Limb (tissue), 2 donors: ENCODE data around the gene ROPN1.
A peak's percentile ranks its signal among the peaks of the same experiment; 100 is the strongest.
"Not testable (repeated sequence)": the region's sequence is repeated elsewhere in the genome, so short reads cannot be mapped to it uniquely, and the experiment has no call there.

Experiments used
- DNase-seq, 2 donors: peaks; one replicate each; pipeline ENCODE4 v3.0.0-alpha.2; 2016; ENCODE audit errors: extremely low spot score in 2 of 2

The ROPN1 gene

DNA sequence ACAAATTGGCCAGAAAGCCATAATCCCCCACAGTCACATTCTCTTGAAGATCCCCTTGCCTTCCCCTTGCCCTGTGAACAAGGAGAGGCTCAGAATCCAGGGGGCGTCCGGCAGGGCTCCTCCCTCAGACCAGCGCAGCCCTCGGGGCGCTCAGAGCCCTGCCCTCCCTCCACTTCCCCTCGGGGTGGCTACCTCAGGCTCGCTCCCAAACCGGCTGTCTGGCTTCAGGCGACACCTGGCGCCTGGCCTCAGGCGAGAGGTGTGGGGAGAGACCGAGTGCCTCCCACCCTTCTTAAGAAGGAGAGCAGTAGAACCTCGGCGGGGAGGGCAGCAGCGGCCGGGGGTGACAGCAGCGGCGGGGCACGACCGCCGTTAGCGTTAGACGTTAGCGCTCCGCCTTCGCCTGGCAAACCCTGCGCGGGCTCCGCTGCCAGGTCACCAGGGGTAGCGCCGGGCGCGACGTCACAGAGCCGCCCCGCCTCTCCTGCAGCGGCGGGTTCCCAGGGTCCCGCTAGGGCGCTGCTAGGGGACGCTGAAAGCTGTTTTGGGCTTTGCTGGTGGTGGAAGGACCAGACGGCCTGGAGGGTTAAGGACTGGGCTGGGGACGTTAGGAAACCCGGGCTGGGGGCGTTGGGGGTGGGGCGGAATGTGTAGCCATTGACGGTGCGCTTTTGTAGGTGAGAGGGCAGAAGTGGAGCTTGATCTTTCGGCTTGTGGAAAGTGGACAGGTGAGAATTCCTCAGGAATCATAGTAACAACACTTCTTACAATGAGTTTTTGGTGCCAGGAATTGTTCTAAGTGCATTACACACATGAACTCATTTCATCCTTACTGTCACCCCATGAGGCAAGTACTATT lies at the start of gene ROPN1:
ROPN1 (minus strand) TSS at position 395 of the 859 bp plus-strand sequence. CDS start 11,643 bp downstream, outside the sequence.
- DNase-seq = not testable (repeated sequence)

DNA sequence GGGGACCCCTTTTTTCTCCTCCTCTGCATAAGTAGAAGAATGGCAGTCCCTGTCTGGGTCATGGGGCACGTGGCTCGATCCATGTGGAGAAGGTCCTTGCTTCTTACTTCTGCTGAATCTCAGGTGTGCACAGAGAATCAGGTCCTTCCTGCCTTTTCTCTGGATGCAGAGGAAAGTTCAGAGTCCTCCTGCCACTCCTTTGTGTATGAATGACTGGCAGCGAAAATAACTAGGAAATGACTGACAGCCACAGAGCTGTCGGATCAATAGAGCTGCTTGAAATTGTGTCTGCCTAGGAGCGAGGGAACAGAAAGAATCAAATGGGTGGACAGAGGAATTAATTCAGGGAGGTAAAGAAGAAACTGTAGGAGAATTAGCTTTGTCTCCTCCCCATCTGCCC lies 49.6 kb upstream of the ROPN1 start:
- no peak for DNase-seq

DNA sequence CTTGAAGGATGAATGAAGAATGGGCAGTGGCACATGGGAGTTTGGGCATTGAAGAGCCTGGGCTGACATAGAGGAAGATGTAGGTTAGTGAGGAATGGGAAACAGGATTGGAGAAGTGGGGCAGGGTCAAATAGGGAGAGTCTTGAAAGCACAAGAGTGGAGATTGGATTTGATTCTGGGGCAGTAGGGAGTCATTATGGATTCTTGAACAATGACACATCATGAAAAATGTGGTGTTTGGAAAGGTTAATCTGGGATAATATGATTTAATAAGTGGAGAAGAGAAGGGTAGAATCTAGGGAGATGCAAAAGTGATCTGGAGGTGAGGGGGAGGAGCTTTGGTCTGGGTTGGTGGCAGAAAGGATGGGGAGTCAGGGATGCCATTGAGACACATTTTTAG lies 45.4 kb upstream of the ROPN1 start:
- no peak for DNase-seq

DNA sequence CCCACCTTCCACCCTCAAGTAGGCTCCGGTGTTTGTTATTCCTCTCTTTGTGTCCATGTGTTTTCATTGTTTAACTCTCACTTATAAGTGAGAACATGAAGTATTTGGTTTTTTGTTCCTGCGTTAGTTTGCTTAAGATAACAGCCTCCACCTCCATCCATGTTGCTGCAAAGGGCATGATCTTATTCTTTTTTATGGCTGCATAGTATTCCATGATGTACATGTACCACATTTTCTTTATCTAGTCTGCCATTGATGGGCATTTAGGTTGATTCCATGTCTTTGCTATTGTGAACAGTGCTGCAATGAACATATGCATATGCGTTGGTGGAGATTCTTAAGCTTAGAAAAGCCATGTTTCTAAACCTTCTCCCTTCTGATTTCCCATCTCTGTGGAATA lies 44.3 kb upstream of the ROPN1 start:
- not testable (repeated sequence) for DNase-seq

DNA sequence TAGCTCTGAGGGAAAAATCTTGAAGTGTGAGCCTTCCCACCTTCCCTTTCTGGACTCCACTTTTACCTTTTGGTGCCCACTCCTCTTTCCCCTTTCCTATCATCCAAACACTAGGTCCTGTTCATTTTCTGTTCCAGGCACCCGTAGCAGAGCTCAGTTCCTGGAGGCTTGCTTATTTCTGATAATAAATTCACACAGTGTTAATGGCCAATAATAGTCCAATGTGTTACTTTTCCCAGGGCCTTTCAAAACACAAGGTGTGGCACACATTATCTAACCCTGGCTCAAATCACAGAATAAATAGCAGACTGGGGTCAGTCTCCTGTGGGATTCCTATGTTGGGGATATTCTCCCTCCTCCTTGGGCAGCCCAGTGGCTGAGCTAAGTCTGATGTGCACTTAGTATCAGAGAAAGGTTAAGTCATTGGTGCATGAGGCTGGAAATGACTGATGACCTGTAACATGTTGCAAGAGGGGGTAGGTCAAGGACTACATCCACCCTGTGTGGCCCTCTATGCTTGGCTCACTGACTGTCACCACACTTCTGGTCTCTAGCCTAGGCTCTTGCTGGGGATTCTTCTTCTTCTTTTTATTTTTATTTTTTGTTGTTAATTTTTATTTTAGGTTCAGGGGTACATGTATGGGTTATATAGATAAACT lies 43.7 kb upstream of the ROPN1 start:
- no peak for DNase-seq

DNA sequence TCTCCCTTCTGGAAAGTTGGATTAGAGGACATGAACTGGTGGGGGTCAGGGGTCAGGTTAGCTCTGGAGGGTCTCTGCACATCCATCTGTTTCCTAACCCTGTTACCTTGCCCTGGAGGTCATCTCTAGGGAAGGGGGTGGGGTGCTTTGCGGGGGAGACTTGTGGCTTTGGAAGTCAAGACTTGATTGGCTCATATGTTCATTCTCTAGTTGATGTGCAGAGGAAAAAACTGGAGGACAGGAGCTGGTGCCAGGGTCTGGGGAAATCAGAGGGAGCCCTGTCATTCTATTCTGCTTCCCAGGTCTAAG lies 42.9 kb upstream of the ROPN1 start:
- no peak for DNase-seq

DNA sequence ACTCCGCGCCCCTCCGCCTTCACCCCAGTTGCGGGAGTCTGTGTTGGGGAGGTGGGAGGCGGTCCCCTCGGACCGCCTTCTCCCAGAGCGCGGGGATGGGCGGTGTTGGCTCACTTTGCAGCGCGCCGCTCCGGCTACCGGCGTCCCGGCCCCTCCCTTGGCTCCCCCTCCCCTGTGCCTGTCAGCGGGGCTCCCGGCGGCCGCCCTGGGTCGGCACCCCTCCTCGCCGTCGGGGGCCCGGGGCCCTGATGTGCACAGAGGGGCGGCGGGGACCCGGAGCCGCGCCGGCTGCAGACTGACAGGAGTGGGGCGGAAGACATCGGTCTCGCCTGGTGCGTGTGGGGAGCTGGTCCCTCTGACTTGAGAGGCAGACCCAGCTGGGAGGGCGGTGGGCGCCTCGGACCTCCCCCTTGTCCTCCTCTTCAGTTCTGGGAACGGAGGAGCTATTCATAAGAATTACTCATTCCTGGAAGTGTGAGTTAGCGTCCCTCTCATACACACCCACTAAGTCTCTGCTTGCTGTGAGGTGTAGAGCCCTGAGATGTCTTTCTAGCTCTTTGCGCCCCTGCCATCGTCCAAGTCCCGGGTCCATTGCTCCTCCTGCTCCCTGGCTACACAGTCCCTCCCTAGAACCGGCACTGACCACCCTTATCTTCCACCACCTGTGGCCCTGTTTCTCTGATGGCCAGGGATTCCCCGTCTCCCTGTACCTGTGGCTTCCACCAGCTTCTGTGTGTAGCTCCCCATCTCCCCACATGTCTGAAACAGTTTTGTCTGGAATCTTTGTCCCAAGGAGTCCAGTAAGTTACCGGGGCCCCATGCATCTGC lies 42.3 kb upstream of the ROPN1 start:
- DNase-seq = peak in 1 of 2 donors; percentile 73

DNA sequence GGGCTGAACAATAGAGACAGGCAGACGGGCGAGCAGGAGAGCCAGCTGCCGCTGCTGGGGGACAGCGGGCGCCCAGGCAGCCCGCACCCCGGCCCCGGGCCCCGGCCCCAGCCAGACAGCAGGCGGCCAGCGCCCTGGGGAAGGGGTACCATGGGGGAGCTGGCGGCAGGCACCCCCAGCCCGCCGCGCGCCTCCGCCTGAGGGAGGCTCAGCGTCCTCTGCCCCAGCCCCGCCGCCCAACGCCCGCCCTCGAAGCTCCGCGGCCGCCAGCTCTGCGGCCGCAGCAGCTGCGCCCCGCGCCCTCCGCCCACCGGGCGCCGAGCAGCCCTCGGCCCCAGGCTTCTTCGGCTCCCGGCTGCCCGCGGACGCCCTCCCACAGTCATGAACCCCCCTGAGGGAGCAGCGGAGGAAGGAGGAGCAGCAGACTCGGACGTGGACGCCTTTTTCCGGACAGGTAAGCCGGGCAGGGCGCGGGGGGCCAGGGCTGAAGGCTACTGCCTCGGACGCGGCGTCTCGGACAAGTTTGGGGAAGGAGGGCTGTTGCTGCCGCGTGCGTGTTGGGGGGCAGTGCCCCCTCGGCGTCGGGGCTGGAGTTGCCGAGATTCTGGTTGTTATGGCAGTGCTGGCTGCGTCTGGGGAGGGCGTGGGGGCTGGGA lies 41.6 kb upstream of the ROPN1 start, which contains the start of gene KALRN:
KALRN (plus strand) TSS at position 10 of the 656 bp plus-strand sequence.
- no peak for DNase-seq

DNA sequence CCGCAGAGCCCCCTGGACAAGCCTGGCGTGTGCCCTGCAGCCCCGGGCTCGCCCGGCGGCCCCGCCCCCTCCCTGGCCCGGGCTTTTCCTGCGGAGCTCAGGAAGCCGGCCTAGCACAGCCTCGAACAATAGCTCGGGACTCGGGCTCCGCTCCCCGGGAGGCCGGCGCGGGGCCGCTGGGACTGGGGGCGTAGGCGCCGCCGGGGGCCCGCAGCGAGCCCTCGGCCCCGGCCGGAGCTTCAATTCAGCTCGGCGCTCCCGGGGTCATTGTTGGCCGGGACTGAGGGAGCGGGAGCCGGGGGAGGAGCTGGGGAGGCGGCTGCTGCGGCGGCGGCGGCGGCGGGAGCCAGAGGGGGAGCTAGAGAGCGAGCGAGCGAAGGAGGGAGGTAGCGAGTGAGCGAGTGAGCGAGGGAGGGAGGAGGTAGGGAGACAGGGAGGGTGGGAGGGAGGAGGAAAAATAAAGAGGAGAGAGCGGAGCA lies 41.0 kb upstream of the ROPN1 start:
- peak; percentile 89 to 97 for DNase-seq

DNA sequence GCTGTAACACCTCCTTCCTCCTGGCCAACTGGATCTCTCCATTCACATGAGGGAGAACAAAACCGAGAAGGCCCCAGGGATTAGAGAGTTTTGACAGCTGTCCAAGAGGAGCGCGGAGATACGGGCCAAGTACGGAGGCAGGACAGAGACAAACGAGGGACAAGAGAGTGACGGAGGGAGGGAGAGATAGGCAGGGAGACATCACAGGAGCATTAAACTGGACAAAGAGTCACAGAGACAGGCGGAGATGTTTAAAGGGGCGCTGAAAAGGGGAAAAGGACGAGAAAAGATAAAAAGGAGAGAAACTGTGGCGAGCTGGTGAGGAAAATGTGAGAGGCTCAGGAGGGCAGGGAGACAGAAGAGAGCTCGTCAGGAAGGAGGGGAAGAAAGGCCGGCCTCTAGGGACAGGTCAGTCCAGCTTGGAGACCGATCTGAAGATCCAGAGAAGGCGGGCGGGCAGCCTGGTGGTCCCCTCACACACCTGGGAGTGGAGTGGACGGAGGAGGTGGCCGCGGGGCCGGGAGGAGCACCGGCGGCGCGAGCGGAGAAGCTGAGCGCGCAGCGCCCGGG lies 40.5 kb upstream of the ROPN1 start:
- DNase-seq = peak in 1 of 2 donors; percentile 77

DNA sequence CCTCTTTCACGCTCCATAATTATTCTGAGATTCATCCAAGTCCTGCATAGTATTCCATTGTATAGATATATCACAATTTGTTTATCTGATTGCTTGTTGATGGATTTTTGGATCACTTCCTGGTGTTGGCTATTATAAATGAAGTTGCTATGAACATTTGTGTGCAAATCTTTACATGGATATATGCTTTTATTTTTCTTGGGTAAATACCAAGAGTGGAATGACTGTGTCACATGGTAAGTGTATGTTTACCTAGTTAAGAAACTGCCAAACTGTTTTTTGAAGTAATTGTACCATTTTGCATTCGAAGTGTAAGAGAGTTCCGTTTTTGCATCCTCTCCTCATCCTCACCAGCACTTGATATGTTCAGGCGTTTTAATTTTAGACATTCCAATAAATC lies 34.6 kb upstream of the ROPN1 start:
- no peak for DNase-seq

DNA sequence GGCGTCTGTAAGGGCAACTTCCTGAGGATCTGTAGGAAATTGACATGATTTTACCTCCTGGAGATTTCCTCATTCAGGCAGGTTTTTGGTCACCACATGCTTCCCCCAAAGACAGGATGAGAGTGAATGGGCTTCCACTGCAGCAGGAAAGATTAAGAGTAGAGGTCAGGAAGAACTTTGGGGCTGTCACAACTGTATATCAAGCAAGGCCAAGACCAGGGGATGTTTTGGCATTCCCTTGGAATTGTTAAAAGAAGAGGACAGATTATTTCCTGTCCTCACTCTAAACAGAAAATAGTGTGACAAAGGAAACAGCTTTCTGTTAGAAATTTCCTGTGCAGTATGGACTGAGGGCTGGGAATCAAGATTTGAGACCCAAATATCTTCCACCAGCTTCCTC lies 31.6 kb upstream of the ROPN1 start:
- not testable (repeated sequence) for DNase-seq

DNA sequence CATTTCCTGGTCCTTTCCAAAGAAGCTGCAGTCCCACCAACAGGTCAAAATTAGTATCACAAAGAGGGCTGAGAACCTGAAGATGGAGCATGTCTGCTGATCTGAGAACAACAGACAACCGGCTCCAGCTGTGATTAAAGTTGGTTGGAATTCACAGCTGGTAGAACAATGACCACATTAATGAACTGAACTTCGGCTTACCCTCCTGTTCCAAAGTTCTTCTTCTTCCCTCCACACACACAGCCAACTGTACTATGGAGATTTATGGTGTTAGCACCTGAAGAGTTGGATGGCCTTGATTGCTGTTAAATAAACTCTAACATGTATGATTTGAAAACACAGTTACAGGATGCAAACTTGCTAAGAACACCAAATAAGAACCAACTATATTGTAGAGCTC lies 27.4 kb upstream of the ROPN1 start:
- DNase-seq = no peak

DNA sequence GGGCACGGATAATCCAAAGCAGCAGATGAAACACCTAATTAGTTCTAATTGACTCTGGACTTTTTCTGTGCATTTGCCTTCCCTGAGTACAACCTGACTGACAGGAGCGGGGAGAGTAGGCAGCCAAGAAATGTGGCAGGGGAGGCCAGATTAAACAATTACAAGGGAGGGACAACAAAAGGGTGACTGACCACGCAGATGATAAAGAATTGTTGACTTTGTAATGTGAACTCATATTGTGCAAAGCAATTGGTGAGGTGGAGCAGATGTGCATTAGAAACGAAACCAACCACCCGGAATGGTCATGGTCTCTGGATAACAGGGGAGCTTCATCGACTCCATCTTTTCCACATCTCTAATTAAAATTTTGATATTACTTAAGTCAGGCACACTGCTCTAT lies 25.6 kb upstream of the ROPN1 start:
- not testable (repeated sequence) for DNase-seq

DNA sequence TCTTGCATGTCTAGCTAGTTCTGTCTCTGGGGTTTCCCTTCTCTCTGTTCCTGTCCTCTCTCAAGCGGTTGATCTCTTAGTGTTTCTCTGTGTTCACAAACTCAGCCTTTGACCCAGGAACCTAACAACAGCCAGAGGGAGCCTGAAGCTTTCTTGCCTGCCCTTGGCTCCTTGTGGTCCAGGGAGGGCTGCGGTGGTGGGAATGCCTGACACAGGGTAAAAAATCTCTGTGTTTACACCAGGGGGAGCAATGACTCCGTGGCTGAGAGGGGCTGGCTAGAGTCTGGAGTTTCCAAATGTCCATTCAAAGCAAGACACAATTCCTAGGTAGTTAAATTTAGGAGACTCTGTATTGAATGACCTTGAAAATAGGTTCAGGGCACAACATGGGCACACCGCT lies 24.6 kb upstream of the ROPN1 start:
- DNase-seq = peak in 1 of 2 donors; percentile 58

DNA sequence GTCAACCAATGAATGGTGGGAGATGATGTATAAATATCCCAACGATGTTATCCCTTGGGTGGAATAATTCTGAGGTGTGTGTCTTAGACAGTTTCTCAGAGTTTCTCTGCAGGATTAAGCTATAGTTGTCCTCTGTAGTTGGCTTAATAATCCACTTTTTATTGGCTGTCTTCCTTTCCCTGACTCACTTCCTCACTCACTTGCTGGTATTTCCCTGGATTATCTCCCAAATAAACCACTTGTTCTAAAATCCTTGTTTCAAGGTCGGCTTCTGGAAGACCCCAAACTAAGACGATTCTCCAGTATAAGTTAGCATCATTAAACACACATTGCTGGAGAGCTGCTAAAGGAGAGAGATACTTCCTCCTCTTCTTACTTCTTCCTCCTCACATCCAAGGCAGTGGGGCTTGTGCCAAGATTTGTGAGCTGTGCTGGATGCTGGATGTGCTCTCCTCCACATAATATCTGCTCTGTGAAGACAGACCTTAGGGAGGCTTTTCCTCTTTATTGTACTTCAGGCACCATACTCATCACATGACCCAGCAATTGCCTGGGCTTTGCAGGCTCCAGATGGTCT lies 22.5 kb upstream of the ROPN1 start:
- DNase-seq = peak in 1 of 2 donors; percentile 15

DNA sequence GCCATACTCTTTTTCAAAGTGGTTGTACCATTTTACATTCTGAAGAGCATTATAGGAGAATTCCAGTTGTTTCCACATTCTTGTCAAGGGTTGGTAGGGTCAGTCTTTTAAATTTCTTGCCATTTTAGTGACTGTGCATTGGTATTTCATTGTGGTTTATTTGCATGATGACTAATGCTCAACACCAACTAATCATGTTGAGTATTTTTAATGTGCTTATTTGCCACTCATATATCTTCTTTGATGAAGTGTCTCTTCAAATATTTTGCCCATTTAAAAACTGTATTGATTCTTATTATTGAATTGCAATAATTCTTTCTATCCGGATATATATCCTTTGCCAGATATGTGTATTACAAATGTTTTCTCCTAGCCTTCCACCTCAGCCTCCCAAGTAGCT lies 16.4 kb upstream of the ROPN1 start:
- DNase-seq = not testable (repeated sequence)

DNA sequence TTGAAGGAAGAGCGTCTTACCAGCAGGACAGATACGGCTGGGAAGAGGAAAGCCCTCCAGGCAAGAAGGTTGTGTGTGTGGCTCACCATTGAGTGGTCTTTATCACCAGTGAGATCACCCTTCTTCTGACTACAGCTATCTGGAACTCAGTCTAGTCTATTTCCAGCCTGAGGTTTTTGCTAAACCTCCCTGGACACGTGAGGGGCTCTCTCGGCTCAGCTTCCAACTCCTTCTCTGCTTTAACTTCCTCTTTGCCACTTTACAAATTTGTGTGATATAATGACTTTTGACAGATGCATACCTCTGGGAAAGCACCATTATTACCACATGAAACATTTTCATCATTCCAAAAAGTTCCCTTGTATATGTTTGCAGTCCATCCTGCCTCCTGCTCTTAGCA lies 15.3 kb upstream of the ROPN1 start:
- no peak for DNase-seq

DNA sequence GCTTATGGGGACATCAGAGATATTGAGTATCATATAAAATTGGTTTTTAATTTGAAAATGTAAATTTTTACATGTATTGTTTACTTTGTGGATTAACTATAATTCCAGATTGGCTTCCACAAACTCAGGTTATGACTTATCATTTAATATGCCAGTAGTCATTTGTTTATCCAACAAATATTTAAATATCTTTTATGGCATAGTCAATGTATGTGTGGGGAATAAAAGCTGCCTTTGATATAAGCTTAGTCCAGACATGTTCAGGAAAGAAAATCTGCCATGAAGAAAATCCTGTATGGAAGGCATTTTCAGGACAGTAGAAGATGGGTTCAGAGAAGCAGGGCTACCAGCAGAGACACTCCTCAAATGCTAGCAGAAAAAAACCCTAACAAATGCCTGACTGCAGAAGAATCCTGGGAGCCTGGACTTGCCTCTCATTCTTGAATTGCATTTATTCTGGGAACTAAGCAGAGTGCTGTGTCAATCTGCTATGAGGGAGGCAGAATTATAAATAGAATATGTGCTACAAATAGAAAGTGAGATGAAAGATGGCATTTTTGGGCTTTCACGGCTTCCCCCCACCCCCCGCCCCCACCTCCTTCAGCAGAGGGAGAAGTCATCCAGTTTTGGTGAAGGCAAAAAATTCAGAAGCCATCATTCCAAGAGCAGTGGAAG lies 10.6 kb upstream of the ROPN1 start:
- DNase-seq = not testable (repeated sequence)

DNA sequence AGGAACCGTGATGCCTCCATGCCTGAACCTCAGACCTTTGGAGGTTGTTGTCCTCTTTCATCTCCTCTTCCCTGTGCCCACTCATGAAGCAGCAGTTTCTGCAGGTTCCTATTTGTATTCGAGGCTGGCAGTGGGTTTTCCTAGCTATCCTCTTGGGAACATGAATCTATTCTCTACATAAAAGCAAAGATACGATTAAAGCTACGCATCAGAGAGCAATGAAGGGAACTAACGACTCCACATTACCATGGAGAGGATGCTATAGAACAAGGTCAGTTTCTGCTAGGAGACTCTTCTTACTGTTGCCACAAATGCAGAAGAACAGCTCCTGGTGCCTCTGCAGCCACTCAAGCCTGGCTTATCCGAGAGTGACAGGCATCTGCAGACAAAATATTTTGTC lies 9.4 kb upstream of the ROPN1 start:
- not testable (repeated sequence) for DNase-seq
